ENCODE data around the gene CTH.

DNA sequence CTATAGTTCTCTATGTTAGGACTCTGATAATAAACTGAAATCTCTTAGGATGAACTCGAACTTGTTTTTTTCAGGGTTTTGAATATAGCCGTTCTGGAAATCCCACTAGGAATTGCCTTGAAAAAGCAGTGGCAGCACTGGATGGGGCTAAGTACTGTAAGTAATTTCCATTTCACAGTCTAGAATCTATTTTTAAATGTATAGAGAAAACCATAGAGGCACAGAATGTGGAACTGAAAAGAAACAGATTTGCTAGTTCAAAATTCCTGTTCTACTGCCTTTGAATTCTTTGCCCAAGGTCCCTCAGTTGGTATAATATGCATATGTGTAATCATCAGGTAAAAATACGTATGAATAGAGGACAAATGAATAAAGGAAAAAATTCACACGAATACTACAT is 4.8 kb downstream of the CTH start:
- TF ChIP-seq, protein P1, sequence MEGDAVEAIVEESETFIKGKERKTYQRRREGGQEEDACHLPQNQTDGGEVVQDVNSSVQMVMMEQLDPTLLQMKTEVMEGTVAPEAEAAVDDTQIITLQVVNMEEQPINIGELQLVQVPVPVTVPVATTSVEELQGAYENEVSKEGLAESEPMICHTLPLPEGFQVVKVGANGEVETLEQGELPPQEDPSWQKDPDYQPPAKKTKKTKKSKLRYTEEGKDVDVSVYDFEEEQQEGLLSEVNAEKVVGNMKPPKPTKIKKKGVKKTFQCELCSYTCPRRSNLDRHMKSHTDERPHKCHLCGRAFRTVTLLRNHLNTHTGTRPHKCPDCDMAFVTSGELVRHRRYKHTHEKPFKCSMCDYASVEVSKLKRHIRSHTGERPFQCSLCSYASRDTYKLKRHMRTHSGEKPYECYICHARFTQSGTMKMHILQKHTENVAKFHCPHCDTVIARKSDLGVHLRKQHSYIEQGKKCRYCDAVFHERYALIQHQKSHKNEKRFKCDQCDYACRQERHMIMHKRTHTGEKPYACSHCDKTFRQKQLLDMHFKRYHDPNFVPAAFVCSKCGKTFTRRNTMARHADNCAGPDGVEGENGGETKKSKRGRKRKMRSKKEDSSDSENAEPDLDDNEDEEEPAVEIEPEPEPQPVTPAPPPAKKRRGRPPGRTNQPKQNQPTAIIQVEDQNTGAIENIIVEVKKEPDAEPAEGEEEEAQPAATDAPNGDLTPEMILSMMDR (IDR thresholded peaks at IDR 0.05), result no peak
- no peak for TF ChIP-seq POLR2A (IDR thresholded peaks at IDR 0.05)
